ENCODE results near the gene IFNL1.

IFNL1 gene

DNA sequence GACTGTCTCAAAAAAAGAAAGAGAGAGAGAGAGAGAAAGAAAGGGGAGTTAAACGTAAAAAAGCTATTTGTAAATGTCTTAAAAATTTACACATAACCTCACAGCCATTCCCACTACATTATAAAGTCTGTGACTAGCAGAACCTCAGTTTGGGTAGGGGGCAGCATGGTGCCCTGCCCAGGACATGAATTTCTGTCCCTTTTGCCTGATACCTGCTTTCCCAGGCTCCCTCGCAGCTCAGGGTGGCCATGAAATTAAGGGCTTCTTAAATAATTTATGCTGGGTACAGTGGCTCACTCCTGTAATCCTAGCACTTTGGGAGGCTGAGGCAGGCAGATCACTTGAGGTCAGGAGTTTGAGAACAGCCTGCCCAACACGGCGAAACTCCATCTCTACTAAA, 4.8 kb downstream of the IFNL1 start:
- peaks cover 28% of the 10 kb centered on the region for H3K4me1 Mint-ChIP-seq
- no peak for DNase-seq
- no peak overlapping the region for H3K27ac Mint-ChIP-seq
- TF ChIP-seq CTCF (IDR thresholded peaks at IDR 0.05), result no peak
- no peaks in the 10 kb centered on the region for H3K36me3 Mint-ChIP-seq (ENCODE audit: low read depth)
- no peaks in the 10 kb centered on the region for H3K9me3 Mint-ChIP-seq
- H3K27me3 Mint-ChIP-seq (ENCODE audit: low read depth, poor library complexity), result peaks cover 44% of the 10 kb centered on the region
- H3K4me3 Mint-ChIP-seq, result no peak overlapping the region

GRCh38 chr19:39301562-39301961, 5.4 kb downstream of the IFNL1 start:
- Mint-ChIP-seq H3K27me3 (ENCODE audit: low read depth, poor library complexity) (peaks cover 46% of the 10 kb centered on the region), H3K27ac (no peak overlapping the region)

DNA sequence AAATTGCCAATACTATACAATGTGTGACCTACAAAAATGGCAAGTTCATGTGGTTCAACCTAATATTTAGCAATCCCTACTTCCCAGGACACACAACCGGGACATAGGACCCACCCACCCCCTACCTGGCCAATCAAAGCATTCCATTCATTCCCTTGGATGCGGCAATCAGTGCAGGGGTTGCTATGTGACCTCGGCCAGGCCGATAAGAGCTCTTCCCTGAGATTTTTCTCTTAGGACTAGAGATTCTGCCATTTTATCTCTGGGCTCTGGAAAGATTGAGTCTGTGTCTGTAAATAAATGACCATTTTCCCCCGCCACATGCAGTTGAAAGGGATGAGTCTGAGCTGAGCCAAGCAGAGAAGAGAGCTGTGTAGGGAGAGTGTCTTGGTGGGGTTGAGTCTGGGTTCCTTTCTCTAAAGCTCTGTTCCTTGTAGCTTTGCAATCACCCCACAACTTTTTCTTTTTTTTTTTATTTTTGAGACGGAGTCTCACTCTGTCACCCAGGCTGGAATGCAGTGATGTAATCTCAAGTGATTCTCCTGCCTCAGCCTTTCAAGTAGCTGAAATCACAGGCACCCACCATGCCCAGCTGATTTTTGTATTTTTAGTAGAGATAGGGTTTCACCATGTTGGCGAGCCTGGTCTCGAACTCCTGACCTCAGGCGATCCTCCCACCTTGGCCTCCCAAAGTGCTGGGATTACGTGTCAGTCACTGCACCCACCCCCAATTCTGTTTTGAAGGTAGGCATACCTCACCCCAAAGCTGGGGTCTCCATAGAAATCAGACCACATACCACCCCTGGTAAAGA, 7.4 kb downstream of the IFNL1 start:
- no peak overlapping the region for H3K4me3 Mint-ChIP-seq
- H3K4me1 Mint-ChIP-seq, result peaks cover 33% of the 10 kb centered on the region
- H3K36me3 Mint-ChIP-seq (ENCODE audit: low read depth), result no peaks in the 10 kb centered on the region
- H3K27ac Mint-ChIP-seq, result no peak overlapping the region
- no peak for DNase-seq
- peaks cover 60% of the 10 kb centered on the region for H3K27me3 Mint-ChIP-seq (ENCODE audit: low read depth, poor library complexity)
- TF ChIP-seq CTCF (IDR thresholded peaks at IDR 0.05), result no peak
- no peaks in the 10 kb centered on the region for H3K9me3 Mint-ChIP-seq

More at GRCh38 chr19:39301562-39301961, 5.4 kb downstream of the IFNL1 start:
- H3K4me3 Mint-ChIP-seq, result no peak overlapping the region
- TF ChIP-seq CTCF (IDR thresholded peaks at IDR 0.05), result no peak
- no peak for DNase-seq
- H3K9me3 Mint-ChIP-seq, result no peaks in the 10 kb centered on the region
- no peaks in the 10 kb centered on the region for H3K36me3 Mint-ChIP-seq (ENCODE audit: low read depth)
- H3K4me1 Mint-ChIP-seq, result peaks cover 31% of the 10 kb centered on the region

DNA sequence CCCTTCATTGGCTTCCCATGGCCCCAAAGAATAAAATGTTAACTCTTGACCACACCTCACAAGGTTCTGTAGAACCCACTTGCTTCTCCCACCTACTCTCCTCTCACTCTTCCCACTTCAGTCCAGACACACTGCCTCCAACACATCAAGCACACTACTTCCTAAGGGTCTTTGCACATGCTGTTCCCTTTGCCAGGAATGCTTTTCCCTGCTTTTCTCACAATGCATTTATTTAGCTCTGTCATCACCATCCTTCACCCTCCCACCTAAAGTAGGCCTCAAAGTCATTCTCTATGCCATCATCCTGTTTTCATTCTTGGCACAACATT, 7.9 kb downstream of the IFNL1 start:
- peaks cover 35% of the 10 kb centered on the region for H3K4me1 Mint-ChIP-seq
- no peak overlapping the region for H3K4me3 Mint-ChIP-seq
- H3K36me3 Mint-ChIP-seq (ENCODE audit: low read depth), result no peaks in the 10 kb centered on the region
- peaks cover 66% of the 10 kb centered on the region for H3K27me3 Mint-ChIP-seq (ENCODE audit: low read depth, poor library complexity)
- TF ChIP-seq CTCF (IDR thresholded peaks at IDR 0.05), result no peak
- H3K27ac Mint-ChIP-seq, result no peak overlapping the region
- DNase-seq, result no peak
- H3K9me3 Mint-ChIP-seq, result no peaks in the 10 kb centered on the region

DNA sequence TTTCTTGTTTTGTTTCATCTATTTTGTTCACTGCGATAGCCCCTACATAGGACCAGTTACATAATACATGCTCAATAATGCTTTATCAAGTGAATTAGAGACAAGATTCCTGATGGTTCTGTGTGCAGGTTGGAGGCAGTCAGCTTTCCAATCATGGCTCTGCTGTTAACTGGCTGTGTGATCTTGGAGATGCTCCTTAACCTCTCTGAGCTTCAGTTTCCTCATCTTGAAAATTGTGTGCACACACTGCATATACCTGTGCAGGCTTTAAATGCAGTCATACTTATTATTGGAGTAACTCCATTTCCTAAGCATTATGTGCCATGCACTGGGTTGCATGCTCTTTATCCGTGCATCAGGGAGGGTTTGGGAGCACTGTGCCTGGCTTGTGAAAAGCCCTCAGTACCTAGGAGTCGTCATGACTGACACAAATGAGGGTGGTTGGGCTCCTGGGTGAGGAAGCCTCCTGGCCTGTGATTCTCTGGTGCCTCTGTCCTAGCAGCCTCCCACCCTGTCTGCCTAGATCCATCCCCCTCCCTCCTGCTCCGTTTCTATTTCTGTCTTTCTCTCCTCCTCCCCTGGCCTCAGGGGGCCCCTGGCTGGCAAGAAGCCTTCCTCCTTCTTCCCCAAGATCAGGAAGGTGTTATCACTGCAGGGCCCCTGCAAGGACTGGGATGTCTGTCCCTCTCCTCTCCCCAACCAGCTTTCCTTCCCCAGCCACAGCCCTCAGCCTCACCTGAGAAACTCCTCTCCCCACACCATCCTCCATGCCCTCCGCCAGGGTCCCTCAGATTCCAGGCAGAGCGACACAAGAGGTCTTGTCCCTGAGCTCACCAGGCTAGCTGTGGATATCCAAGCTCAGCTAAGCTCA, 8.7 kb downstream of the IFNL1 start:
- DNase-seq, result no peak
- TF ChIP-seq CTCF (IDR thresholded peaks at IDR 0.05), result no peak
- Mint-ChIP-seq H3K36me3 (ENCODE audit: low read depth) (no peaks in the 10 kb centered on the region), H3K27ac (no peak overlapping the region), H3K27me3 (ENCODE audit: low read depth, poor library complexity) (peaks cover 74% of the 10 kb centered on the region), H3K4me3 (no peak overlapping the region), H3K4me1 (peaks cover 35% of the 10 kb centered on the region), H3K9me3 (no peaks in the 10 kb centered on the region)
